GM12878 (cell line): ENCODE results near the gene OR6B3. TPM values are rescaled to one million over a fixed set of nuclear protein-coding genes. Genes with fewer than 3 reads are reported as not detected.

Experiments used
- ATAC-seq: fragments of 200-7000 bp; cut with Tn5 transposase; 3 replicates; pipeline ENCODE4 v1.9.1; 2020; ENCODE audit warnings: mild to moderate bottlenecking, moderate library complexity
- BruUV-seq: library from RNA; stranded (reverse); fragments of 400-500 nt; replicated peaks from 2 replicates; lab custom pipeline; 2021; lab: Mats Ljungman, UMichigan
- CTCF ChIA-PET: fragments of 300-600 bp; sonication (Branson Sonifier 250); formaldehyde crosslinking; extraction: SDS; loops from one replicate; lab custom pipeline; 2021; ENCODE audit warnings: inconsistent platforms; lab: Yijun Ruan, JAX
- POLR2A ChIA-PET: fragments of 350-600 bp; formaldehyde crosslinking; extraction: SDS; loops from one replicate; lab custom pipeline; 2021; ENCODE audit warnings: inconsistent platforms; lab: Charles Lee
- RAD21 ChIA-PET: fragments of 300-600 bp; sonication (Branson Sonifier 250); formaldehyde crosslinking; loops from one replicate; lab custom pipeline; 2023; ENCODE audit warnings: antibody characterized with exemption; ENCODE audit not compliant: unreplicated experiment; lab: Charles Lee
- SMC1A ChIA-PET: fragments of 300-600 bp; sonication (Branson Sonifier 250); formaldehyde crosslinking; loops from one replicate; lab custom pipeline; 2023; ENCODE audit not compliant: unreplicated experiment, uncharacterized antibody; lab: Charles Lee
- DNase-seq: peaks from one replicate; pipeline ENCODE4 v3.0.0-alpha.2; 2011; ENCODE audit warnings: low read depth, low spot score
- FAIRE-seq: peaks from 3 replicates; lab custom pipeline; 2011; peaks lifted over from hg19 to GRCh38; lab: Jason Lieb, UNC
- H2AFZ ChIP-seq: 2 replicates; pipeline ENCODE4 v1.6.0; 2011; ENCODE audit warnings: low read depth, low read length, control low read depth; ENCODE audit not compliant: control insufficient read depth
- H3K27ac ChIP-seq: 2 replicates; pipeline ENCODE4 v1.5.1; 2011; ENCODE audit warnings: control low read depth; ENCODE audit not compliant: control insufficient read depth, insufficient read depth
- H3K27me3 ChIP-seq, 2 experiments: replicated peaks in 1 of 2; 2 replicates each; pipeline versions ENCODE4 v1.6.0 to v1.6.1; 2011; ENCODE audit warnings: low read length in 1 of 2; ENCODE audit not compliant: control insufficient read depth in 2 of 2, insufficient read depth in 2 of 2
- H3K36me3 ChIP-seq, 2 experiments: 2 replicates each; pipeline ENCODE4 v1.5.1; 2011; ENCODE audit warnings: low read length in 1 of 2; ENCODE audit not compliant: control insufficient read depth in 2 of 2, insufficient read depth in 2 of 2
- H3K4me1 ChIP-seq: 2 replicates; pipeline ENCODE4 v1.6.1; 2011; ENCODE audit warnings: mild to moderate bottlenecking, low read length, moderate library complexity, mixed read lengths; ENCODE audit not compliant: control insufficient read depth, insufficient read depth
- H3K4me2 ChIP-seq: 2 replicates; pipeline ENCODE4 v1.6.0; 2011; ENCODE audit warnings: control low read depth; ENCODE audit not compliant: control insufficient read depth, insufficient read depth
- H3K4me3 ChIP-seq: fragments of 200-600 bp; sonication (generic); 2 replicates; pipeline ENCODE4 v1.5.1; 2016
- H3K79me2 ChIP-seq: 2 replicates; pipeline ENCODE4 v1.6.0; 2011; ENCODE audit warnings: low read length; ENCODE audit not compliant: control insufficient read depth, insufficient read depth
- H3K9ac ChIP-seq: 2 replicates; pipeline ENCODE4 v1.8.0; 2011; ENCODE audit warnings: low read length, control low read depth, mixed read lengths; ENCODE audit not compliant: control insufficient read depth, insufficient read depth
- H3K9me3 ChIP-seq: replicated peaks from 3 replicates; pipeline ENCODE4 v1.5.1; 2011; ENCODE audit warnings: mild to moderate bottlenecking, low read length; ENCODE audit not compliant: control insufficient read depth, insufficient read depth
- H4K20me1 ChIP-seq: 2 replicates; pipeline ENCODE4 v1.6.0; 2011; ENCODE audit not compliant: control insufficient read depth, insufficient read depth
- ATF2 ChIP-seq: IDR thresholded peaks from 2 replicates; pipeline ENCODE4 v1.6.1; 2012; ENCODE audit warnings: low read length, inconsistent platforms
- IRF4 ChIP-seq: IDR thresholded peaks from 2 replicates; pipeline ENCODE4 v1.6.1; 2011; ENCODE audit warnings: low read depth, low read length
- JUND ChIP-seq: IDR thresholded peaks from 2 replicates; pipeline ENCODE4 v1.6.1; 2012; ENCODE audit warnings: low read depth, mild to moderate bottlenecking, low read length, improper control_type of control experiment, moderate library complexity
- NR2C2 ChIP-seq: IDR thresholded peaks from 2 replicates; pipeline ENCODE4 v1.6.1; 2011; ENCODE audit warnings: borderline replicate concordance, low read depth; ENCODE audit not compliant: control insufficient read depth, insufficient read length
- SREBF2 ChIP-seq: IDR thresholded peaks from 2 replicates; pipeline ENCODE4 v1.6.1; 2012; ENCODE audit warnings: mild to moderate bottlenecking, low read length
- SRF ChIP-seq, 2 experiments: IDR thresholded peaks; 2 replicates each; pipeline ENCODE4 v1.6.1; 2011; ENCODE audit warnings: low read depth in 2 of 2, low read length in 2 of 2, mild to moderate bottlenecking in 1 of 2, moderate library complexity in 1 of 2
- TBL1XR1 ChIP-seq: IDR thresholded peaks from 2 replicates; pipeline ENCODE4 v1.6.1; 2012; ENCODE audit warnings: low read depth, low read length, improper control_type of control experiment
- ZBED1 ChIP-seq: IDR thresholded peaks from 2 replicates; pipeline ENCODE4 v1.6.1; 2016; ENCODE audit warnings: borderline replicate concordance
- ZNF274 ChIP-seq: IDR thresholded peaks from one replicate; pipeline ENCODE4 v1.8.0; 2011; ENCODE audit not compliant: insufficient read length, insufficient read depth
- WGBS: methylation state at CpG from one replicate; pipeline ENCODE4 v1.1.6; 2016; ENCODE audit warnings: low lambda C conversion rate; ENCODE audit not compliant: insufficient replicate concordance, insufficient coverage; ENCODE audit errors: missing lambda C conversion rate; 5-methylcytosine and 5-hydroxymethylcytosine counted together
- in situ Hi-C: fragments of 300-500 bp; cut with MboI; formaldehyde crosslinking; loops from 9 replicates; pipeline ENCODE4 v1.14.3; 2018; ENCODE audit warnings: mixed read lengths
- intact Hi-C: fragments of 100-400 bp; cut with micrococcal nuclease; formaldehyde crosslinking; loops from one replicate; pipeline ENCODE4 v1.14.2; 2022; ENCODE audit not compliant: unreplicated experiment
- polyA plus RNA-seq, 11 experiments: library from polyadenylated mRNA; depleted of rRNA in 4 of 11; unstranded in 6 of 11; stranded (reverse) in 5 of 11; fragments of >200 nt; fragmentation: Nextera tagmentation in 4 of 11; fragmentation: Illumina TruSeq in 1 of 11; extraction: Ambion mirVana in 4 of 11; extraction: Trizol in 1 of 11; gene quantifications; 1 replicate in 1 of 11; 2 replicates in 10 of 11; pipeline versions ENCODE4 v1.2.1 to v1.2.3, GENCODE V29; 2011 to 2016; ENCODE audit warnings: inconsistent platforms in 2 of 11, missing spikeins in 2 of 11, low read depth in 1 of 11
- total RNA-seq, 4 experiments: library from RNA; depleted of rRNA in 3 of 4; stranded (reverse); fragments of >200 nt in 3 of 4; fragmentation: Illumina TruSeq in 1 of 4; extraction: Trizol in 1 of 4; gene quantifications; 2 replicates each; pipeline versions ENCODE4 v1.2.1 to v1.2.3, GENCODE V29; 2013 to 2021
- TF ChIP-seq, protein P1 (sequence below): IDR thresholded peaks from 2 replicates; pipeline ENCODE4 v1.6.1; 2012; ENCODE audit warnings: improper control_type of control experiment, low read depth, low read length; ENCODE audit not compliant: insufficient replicate concordance

OR6B3 gene
- total and polyA plus RNA-seq, 10 of the 15 experiments (the other 5 are each of a cell fraction or from before 2014, with no cell fraction given): not detected

GRCh38 chr2:240070907-240071306, 17.6 kb upstream of the OR6B3 start:
- in situ Hi-C loops: no loop called here
- no peak for FAIRE-seq
- no peak for ATAC-seq

GRCh38 chr2:240069829-240070228, 16.5 kb upstream of the OR6B3 start:
- no TSS peak for BruUV-seq
- H3K79me2 ChIP-seq: no peaks in the 10 kb centered on the region
- in situ Hi-C loops (loop anchor here (10.0 kb wide), 1 partner anchor 375 kb away; no protein-coding TSS in a partner anchor), intact Hi-C loops (no loop called here)
- ATAC-seq (no peak), FAIRE-seq (no peak), DNase-seq (no peak)
- H2AFZ ChIP-seq: no peak overlapping the region
- no peaks in the 10 kb centered on the region for H3K4me1 ChIP-seq
- H3K27me3 ChIP-seq: peaks cover 0 to 2% of the 10 kb centered on the region in 2 experiments; a peak in 1 of 4 replicates
- CTCF ChIA-PET: interaction anchor here (1.0 kb wide), 1 partner anchor 9 kb away, joined by 3 read pairs; no protein-coding TSS in a partner anchor
- RAD21 ChIA-PET: no interaction called here
- H3K36me3 ChIP-seq: no peaks in the 10 kb centered on the region
- no peaks in the 10 kb centered on the region for H3K9me3 ChIP-seq
- no peaks in the 10 kb centered on the region for H4K20me1 ChIP-seq
- H3K4me3 ChIP-seq: no peak overlapping the region
- no peak overlapping the region for H3K4me2 ChIP-seq
- no peak overlapping the region for H3K27ac ChIP-seq
- 0% methylated on average over 1 of the region's 1 CpG for WGBS
- SMC1A ChIA-PET: interaction anchor here (2.1 kb wide), 1 partner anchor 8 kb away, joined by 6 read pairs; no protein-coding TSS in a partner anchor
- no peak overlapping the region for H3K9ac ChIP-seq
- POLR2A ChIA-PET: no interaction called here
- TF ChIP-seq NR2C2 (no peak), ZNF274 (no peak), IRF4 (no peak), JUND (no peak)
- TF ChIP-seq, protein P1, sequence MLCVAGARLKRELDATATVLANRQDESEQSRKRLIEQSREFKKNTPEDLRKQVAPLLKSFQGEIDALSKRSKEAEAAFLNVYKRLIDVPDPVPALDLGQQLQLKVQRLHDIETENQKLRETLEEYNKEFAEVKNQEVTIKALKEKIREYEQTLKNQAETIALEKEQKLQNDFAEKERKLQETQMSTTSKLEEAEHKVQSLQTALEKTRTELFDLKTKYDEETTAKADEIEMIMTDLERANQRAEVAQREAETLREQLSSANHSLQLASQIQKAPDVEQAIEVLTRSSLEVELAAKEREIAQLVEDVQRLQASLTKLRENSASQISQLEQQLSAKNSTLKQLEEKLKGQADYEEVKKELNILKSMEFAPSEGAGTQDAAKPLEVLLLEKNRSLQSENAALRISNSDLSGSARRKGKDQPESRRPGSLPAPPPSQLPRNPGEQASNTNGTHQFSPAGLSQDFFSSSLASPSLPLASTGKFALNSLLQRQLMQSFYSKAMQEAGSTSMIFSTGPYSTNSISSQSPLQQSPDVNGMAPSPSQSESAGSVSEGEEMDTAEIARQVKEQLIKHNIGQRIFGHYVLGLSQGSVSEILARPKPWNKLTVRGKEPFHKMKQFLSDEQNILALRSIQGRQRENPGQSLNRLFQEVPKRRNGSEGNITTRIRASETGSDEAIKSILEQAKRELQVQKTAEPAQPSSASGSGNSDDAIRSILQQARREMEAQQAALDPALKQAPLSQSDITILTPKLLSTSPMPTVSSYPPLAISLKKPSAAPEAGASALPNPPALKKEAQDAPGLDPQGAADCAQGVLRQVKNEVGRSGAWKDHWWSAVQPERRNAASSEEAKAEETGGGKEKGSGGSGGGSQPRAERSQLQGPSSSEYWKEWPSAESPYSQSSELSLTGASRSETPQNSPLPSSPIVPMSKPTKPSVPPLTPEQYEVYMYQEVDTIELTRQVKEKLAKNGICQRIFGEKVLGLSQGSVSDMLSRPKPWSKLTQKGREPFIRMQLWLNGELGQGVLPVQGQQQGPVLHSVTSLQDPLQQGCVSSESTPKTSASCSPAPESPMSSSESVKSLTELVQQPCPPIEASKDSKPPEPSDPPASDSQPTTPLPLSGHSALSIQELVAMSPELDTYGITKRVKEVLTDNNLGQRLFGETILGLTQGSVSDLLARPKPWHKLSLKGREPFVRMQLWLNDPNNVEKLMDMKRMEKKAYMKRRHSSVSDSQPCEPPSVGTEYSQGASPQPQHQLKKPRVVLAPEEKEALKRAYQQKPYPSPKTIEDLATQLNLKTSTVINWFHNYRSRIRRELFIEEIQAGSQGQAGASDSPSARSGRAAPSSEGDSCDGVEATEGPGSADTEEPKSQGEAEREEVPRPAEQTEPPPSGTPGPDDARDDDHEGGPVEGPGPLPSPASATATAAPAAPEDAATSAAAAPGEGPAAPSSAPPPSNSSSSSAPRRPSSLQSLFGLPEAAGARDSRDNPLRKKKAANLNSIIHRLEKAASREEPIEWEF: no peak

More at GRCh38 chr2:240070907-240071306, 17.6 kb upstream of the OR6B3 start:
- intact Hi-C loops: no loop called here
- Histone ChIP-seq H3K4me1 (no peaks in the 10 kb centered on the region), H3K4me2 (no peak overlapping the region), H3K27ac (no peak overlapping the region), H2AFZ (no peak overlapping the region), H3K36me3 (no peaks in the 10 kb centered on the region), H3K27me3 (peaks cover 0 to 2% of the 10 kb centered on the region in 2 experiments; a peak in 1 of 4 replicates), H3K79me2 (no peaks in the 10 kb centered on the region), H3K9ac (no peak overlapping the region), H3K4me3 (no peak overlapping the region), H4K20me1 (no peaks in the 10 kb centered on the region), H3K9me3 (no peaks in the 10 kb centered on the region; the same call in 2 of the 3 replicates)
- ChIA-PET POLR2A (interaction anchor here (0.6 kb wide), 1 partner anchor 95 kb away, joined by 4 read pairs; no protein-coding TSS in a partner anchor), CTCF (no interaction called here), SMC1A (interaction anchor here (2.1 kb wide), 1 partner anchor 10 kb away, joined by 6 read pairs; no protein-coding TSS in a partner anchor), RAD21 (interaction anchor here (0.7 kb wide), 1 partner anchor 75 kb away, joined by 3 read pairs; no protein-coding TSS in a partner anchor)
- BruUV-seq: no TSS peak
- 29% methylated on average over 3 of the region's 3 CpGs for WGBS
- TF ChIP-seq TBL1XR1: no peak
- TF ChIP-seq SRF (IDR thresholded peaks at IDR 0.05; ENCODE audit: low read depth in 2 of 2, low read length in 2 of 2): no peak
- no peak for TF ChIP-seq ATF2
- TF ChIP-seq ZBED1: no peak
- no peak for TF ChIP-seq SREBF2
- DNase-seq: no peak
